Measurements from ENCODE around the gene GPR42. TPM values are rescaled to one million over a fixed set of nuclear protein-coding genes. Genes with fewer than 3 reads are reported as not detected.
"Not testable (repeated sequence)": the region's sequence is repeated elsewhere in the genome, so short reads cannot be mapped to it uniquely, and the experiment has no call there.

GPR42 gene
- total RNA-seq, 1 donor from 2014 or later, result not detected

DNA sequence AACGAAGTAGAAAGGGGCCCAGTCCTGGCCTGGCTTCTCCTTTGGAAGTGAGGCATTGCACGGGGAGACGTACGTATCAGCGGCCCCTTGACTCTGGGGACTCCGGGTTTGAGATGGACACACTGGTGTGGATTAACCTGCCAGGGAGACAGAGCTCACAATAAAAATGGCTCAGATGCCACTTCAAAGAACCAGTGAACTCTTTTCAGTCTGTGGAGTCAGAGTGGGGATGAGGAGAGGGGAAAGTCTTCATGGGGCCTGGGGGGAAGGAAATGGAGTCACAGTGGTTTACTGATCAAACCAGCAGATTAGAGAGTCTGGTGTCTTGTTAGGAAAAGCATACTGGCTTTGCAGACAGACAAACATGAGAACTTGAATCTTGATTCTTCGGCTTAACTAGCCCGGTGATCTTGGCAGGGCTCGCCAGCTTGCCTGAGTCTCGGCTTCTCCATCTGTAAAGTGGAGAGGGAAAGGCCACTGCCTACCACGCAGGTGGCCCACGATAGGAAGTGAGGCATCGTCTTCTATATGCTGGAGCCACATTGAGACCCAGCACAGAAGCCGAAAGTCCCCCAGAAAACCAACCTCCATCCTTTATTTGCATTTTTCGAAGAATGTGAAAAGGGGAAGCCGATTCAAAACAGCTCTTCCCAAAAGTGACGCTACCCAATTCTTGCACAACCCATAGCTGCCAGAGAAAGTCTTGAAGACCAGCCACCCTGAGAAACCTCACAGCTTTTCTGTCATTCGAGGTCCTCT, 23.5 kb upstream of the GPR42 start, which contains the start of gene FFAR1:
TSS of gene FFAR1 (plus strand) at position 732 of the 759 bp plus-strand sequence. CDS start 3,650 bp downstream, outside the sequence.
- no peak for DNase-seq (ENCODE audit: low spot score)

DNA sequence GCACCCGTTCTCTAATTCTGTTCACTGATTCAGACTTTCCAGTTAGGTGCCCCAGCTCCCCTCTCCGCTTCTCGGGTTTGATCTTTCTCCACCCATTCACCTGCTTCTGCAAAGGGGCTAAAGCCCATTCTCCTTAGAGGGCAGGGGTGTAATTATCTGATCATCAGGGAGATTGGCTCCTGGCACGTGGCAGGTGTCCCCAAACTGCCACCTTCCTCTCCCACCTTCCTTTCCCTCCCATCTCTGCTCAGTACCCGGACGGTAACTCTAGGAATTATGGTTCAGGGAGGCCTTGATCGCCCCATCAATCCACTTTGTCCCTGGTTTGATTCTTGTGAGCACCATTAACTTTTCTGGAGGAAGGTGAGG, 23.0 kb upstream of the GPR42 start:
- DNase-seq (ENCODE audit: low spot score), result no peak

DNA sequence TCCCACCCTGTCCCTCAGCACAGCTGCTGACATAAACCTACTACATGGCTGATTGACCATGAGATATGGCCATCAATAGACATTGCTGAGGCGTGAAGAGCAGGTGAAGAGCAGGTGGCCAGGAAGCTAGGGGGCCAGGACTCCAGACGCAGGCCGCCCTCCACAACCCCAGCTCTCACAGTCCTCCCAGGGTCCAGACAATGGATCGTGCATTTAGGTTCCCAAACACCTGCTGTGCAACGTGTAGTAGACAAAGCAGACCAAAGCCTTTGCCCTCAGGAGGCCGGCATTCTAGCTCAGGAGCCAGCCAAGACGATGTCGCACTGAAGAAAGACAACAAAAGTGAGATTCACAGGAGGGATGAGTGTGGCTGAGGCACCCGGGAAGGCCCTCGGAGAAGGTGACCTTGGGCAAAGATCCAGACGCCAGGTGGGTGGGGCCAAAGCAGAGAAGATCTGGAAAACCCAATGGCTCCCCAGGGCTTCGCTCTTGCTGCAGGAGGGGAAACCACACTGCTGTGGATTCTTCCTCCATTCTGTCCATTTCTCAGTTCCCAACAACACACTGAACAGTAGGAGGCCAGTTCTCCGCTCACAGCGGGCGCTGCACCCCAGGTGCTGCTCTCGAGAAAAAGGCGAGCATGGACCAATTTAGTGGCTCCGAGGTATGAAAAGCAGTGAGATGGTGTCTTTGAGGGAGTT, 21.8 kb upstream of the GPR42 start:
- no peak for DNase-seq (ENCODE audit: low spot score)

DNA sequence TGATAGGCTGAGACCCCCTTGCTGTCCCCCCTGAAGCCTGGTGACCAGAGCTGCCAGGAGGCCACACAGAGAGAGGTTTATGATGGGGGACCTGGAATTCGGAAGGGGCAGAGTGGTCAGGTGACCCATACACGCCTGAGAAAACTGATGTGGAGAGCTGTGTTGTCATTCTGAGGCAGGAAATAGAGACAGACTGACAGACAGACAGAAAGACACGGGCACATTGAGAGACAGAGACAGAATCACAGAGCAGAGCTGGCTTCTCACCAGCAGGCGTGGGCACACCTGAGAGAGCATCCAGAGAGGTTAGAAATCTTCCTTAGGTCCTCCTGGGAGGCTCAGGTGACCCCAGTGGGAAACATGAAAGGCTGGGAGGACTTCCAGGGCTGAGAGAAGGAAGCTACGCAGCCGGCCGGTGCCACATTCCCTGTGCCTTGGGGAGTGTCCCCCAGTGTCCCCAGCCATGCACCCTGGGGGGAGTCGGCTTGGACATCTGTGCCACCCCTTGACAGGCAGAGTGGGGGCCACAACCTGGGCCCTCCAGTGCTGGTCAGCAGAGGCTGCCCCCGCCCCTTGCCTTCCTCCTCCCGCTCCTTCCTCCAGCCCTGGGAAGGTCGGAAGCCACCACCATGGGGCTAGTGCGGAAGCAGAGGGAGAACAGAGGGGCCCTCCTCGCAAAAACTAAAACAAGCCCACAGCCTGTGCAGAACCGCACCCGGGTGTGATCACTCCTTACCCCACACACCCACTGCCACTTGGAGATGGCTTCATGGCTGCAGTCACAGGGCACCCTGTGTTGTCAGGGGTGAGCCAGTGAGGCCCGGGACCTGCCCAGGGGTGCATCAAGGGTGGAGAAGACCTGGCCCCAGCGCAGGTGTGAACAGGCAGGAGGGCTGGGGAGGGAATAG, 21.0 kb upstream of the GPR42 start:
- DNase-seq (ENCODE audit: low spot score), result no peak

DNA sequence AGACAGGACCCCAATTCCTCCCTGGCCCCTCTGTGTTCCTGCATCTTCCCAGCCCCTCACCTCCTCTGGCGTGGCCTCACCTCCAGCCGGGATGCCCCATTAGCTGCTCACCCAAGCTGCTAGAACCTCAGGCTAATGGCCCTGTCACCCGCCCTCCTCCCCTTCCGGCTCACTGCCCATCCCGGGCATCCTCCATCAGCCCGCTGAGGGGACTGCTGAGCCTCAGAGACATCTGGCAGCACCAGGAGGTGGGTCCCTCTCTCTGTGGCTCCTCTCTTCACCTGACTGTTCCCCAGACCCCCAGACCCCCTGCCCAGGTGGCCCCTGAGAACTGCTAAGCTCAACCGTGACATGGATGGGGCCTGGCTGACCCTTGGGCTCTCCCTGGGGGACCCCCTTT, 20.3 kb upstream of the GPR42 start:
- no peak for DNase-seq (ENCODE audit: low spot score)

DNA sequence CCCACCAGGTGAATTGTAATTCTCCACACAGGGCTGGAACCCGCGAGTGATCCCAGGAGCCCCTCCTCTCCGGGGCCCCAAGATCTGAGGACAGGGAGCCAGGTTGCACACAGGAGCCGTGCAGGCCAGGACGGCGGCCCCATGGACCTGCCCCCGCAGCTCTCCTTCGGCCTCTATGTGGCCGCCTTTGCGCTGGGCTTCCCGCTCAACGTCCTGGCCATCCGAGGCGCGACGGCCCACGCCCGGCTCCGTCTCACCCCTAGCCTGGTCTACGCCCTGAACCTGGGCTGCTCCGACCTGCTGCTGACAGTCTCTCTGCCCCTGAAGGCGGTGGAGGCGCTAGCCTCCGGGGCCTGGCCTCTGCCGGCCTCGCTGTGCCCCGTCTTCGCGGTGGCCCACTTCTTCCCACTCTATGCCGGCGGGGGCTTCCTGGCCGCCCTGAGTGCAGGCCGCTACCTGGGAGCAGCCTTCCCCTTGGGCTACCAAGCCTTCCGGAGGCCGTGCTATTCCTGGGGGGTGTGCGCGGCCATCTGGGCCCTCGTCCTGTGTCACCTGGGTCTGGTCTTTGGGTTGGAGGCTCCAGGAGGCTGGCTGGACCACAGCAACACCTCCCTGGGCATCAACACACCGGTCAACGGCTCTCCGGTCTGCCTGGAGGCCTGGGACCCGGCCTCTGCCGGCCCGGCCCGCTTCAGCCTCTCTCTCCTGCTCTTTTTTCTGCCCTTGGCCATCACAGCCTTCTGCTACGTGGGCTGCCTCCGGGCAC, 19.3 kb upstream of the GPR42 start:
- no peak for DNase-seq (ENCODE audit: low spot score)

DNA sequence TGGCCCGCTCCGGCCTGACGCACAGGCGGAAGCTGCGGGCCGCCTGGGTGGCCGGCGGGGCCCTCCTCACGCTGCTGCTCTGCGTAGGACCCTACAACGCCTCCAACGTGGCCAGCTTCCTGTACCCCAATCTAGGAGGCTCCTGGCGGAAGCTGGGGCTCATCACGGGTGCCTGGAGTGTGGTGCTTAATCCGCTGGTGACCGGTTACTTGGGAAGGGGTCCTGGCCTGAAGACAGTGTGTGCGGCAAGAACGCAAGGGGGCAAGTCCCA, 18.8 kb upstream of the GPR42 start:
- DNase-seq (ENCODE audit: low spot score), result no peak

DNA sequence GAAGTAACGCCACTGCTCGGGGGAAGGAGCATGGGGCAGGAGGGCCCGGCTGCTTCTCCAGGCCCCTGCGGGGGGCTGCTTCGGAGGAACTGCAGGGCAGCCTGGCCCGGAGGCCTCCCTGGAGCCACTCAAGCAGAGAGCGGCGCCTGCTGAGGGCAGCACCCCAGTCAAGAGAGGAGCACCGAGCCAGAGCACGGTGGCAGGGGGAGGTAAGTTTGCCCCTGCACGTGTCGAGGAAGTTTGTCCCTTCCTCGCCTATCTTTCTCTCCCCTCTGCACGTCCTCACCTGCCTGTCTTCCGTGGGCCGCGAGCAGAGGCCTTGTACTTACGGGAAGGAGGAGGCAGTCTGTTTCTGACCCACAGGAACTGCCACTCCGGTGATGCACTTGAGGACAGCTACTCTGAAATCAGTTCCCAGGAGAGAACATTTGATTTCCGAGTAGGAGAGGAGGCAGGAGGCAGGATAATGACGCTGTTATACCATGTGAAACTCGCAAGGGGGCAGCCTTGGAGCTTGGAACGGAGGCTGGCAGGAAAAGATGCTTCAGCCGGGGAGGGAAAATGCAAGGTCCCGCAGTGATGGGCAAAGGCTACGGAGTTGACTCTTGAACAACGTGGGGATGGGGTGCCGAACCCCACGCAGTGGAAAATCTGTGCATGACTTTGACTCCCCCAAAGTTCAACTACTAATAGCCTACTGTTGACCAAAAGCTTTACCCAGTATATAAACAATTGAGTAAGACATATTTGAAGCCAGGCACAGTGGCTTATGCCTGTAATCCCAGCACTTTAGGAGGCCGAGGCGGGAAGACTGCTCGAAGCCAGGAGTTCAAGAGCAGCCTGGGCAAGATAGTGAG, 18.2 kb upstream of the GPR42 start:
- peak; percentile 73 for DNase-seq (ENCODE audit: low spot score)

DNA sequence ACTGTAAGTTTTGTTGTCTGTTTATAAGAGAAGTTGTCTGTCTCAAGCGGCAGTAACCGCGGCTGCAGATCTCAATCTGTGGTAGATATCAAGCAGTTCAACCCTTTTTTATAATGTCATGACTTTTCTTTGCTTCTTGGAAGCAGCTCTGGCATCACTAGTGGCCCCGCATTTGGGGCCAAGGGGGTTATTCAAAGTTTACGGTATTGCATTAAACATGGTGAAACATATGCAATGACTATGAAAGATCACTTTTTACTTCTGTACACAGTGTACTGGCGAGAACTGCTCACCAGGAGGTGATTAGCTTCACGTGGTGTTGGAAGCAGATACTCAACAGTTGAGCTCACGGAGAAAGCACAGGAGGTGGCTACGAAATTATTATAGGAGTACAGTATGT, 17.2 kb upstream of the GPR42 start:
- no peak for DNase-seq (ENCODE audit: low spot score)

DNA sequence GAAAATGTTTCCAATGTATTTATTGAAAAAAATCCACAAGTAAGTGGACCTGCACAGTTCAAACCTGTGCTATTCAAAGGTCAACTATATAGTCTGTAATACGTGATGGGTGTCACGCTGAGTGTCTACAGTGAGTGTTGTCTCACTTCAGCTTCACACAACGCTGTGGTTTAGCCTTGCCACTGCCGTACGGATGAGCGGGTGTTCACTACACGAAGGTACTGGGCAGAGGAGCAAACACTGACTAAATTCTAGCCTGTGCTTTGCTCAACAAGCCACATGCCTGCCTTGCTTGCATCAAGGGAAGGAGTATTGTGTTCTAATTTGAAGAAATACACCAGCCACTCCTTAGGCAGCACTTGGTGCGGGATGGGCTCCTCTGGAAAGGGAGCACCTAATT, 16.0 kb upstream of the GPR42 start:
- DNase-seq (ENCODE audit: low spot score), result no peak

DNA sequence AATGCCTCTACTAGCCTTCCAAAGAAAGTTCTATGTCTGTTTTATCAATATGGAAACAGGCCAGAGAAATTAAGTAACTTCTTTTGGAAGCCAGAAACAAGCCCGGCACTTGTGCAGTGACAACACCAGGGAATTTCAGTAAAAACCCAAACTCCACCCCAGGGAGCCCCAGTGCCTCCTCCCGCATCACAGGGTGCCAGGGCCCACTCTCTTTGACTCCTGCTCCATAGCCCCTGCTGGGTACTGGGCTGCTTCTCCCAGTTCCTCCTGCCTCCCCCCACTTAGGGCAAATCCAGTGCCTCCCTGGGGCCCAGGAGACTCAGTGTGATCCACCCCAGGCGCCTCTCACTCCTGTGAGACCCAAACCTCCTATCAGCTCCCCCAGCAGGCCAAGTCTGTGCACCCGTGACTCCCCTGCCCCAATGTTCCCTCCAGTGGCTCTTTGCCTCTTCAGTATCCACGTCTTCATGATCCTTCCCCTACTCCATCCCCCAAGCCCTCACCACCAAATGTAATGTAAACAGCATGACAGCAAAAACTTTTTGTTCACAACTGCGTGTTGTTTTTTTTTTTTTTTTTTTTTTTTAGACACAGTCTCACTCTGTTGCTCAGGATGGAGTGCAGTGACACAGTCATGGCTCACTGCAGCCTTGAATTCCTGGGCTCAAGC, 14.9 kb upstream of the GPR42 start:
- DNase-seq (ENCODE audit: low spot score), result no peak

DNA sequence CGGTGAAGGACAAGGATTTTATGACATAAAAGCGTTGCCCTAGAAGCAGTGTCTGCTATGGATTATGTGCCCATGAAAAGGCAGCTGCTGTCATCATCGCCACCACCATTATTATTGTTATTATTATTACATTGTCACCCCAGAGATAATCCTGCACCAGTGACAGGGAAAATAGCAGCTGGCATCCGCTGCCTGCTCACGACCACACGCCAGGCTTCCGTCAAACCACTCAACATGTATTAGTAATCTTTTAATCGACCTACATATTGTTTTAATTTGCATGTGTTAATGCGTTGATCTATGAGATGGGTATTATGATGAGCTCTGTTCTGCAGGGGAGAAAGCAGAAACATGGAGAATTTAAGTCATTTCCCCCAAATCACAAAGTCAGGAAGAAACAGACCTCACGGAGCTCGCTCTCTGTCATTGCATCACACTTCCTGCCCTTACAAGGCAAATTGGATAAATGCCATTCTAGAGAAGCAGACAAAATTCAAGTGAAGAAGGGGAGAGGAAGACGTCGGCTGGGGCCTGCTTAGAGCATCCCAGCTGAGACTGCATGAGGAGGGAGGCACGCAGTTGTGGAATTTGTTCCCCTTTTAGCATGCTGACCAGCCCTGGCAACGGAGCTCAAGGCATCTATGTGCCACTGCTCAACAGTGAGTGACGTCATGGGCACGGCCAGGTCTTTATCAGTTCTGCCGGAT, 12.8 kb upstream of the GPR42 start, which contains the start of gene FFAR3:
TSS of gene FFAR3 (plus strand) at position 594 of the 707 bp plus-strand sequence. CDS start 431 bp downstream, outside the sequence.
- no peak for DNase-seq (ENCODE audit: low spot score)

DNA sequence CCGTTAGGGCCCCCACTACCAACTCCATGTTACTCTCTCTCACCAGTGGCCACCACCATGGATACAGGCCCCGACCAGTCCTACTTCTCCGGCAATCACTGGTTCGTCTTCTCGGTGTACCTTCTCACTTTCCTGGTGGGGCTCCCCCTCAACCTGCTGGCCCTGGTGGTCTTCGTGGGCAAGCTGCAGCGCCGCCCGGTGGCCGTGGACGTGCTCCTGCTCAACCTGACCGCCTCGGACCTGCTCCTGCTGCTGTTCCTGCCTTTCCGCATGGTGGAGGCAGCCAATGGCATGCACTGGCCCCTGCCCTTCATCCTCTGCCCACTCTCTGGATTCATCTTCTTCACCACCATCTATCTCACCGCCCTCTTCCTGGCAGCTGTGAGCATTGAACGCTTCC, 12.0 kb upstream of the GPR42 start:
- DNase-seq (ENCODE audit: low spot score), result not testable (repeated sequence)

DNA sequence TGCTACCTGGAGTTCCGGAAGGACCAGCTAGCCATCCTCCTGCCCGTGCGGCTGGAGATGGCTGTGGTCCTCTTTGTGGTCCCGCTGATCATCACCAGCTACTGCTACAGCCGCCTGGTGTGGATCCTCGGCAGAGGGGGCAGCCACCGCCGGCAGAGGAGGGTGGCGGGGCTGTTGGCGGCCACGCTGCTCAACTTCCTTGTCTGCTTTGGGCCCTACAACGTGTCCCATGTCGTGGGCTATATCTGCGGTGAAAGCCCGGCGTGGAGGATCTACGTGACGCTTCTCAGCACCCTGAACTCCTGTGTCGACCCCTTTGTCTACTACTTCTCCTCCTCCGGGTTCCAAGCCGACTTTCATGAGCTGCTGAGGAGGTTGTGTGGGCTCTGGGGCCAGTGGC, 11.5 kb upstream of the GPR42 start:
- not testable (repeated sequence) for DNase-seq (ENCODE audit: low spot score)

DNA sequence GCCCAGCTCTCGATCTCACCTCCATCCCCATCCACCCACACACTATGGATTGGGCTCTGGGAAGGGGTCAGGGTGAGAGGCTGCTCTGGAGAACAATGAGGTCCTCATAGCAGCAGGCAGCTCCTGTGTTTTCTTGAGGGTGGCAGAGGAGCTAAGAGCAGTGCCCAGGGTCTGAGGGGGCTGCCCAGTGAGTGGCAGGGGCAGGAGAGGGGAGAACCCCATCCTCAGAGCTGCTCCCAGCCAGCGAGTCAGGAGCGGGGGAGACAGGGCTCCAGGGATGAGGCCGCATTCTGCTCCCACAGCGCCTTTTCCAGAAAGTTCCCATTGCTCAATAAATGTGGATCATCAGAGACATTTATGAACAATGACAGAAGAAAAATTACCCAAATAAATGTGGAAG, 10.8 kb upstream of the GPR42 start:
- DNase-seq (ENCODE audit: low spot score), result not testable (repeated sequence)

DNA sequence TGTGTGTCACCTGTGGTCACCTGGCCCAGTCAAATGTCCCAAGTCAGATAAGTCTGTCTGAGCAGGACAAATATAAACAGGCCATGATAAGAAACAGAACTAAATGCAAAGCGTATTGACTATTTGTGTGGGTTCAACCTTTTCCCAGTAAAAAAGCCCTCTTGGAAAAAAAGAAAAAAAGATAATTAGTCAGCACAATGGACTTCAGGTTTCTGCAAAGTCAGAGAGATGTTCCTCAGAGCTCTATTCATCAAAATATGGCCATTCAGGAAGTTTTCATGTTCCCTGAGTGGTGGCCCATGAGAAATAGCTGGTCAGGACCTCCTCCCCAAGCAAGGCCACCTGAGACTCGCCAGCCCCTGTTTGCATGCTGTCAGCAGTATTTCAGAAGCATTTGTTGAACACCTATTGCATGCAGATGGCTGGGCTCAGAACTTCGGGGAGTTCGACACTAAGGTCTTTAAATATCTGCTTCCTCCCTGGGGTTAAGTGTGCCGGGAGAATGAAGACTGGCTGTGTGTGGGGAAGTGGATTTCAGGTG, 9.9 kb upstream of the GPR42 start:
- no peak for DNase-seq (ENCODE audit: low spot score)

DNA sequence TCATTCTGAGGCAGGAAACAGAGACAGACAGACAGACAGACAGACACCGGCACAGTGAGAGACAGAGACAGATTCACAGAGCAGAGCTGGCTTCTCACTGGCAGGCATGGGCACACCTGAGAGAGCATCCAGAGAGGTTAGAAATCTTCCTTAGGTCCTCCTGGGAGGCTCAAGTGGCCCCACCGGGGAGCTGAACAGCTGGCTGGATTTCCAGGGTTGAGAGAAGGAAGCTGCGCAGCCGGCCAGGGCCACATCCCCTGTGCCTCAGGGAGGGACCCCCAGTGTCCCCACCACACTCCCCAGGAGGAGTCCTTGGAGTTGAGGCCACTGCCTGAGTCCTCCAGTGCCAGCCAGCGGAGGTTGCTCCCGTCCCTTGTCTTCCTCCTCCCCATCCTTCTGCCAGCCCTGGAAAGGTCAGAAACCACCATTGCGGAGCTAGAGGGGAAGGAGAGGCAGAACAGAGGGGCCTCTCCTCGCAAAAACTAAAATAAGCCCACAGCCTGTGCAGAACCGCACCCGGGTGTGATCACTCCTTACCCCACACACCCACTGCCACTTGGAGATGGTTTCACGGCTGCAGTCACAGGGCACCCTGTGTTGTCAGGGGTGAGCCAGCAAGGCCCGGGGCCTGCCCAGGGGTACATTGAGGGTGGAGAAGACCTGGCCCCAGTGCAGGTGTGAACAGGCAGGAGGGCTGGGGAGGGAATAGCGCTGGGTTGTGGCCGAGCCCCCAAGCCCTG, 8.4 kb upstream of the GPR42 start:
- DNase-seq (ENCODE audit: low spot score), result no peak

DNA sequence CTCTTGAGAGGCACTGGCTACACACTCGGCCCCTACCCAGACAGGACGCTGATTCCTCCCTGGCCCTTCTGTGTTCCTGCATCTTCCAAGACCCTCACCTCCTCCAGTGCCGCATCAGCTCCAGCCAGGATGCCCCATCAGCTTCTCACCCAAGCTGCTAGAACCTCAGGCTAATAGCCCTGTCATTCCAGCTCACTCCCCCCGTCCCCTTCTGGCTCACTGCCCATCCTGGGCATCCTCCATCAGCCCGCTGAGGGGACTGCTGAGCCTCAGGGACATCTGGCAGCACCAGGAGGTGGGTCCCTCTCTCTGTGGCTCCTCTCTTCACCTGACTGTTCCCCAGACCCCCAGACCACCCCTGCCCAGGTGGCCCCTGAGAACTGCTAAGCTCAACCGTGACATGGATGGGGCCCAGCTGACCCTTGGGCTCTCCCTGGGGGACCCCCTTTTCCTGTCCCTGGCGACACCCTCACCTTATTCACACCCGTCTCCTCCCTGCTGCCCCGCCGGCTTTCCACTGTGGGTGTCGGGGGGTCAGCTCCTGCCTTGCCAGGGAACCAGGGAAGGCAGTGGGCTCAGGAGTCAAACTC, 7.8 kb upstream of the GPR42 start:
- no peak for DNase-seq (ENCODE audit: low spot score)
